SKM-1 (cell line): ENCODE results near the gene TRIM28.
"Not testable (repeated sequence)": the region's sequence is repeated elsewhere in the genome, so short reads cannot be mapped to it uniquely, and the experiment has no call there.

Source experiments
- DNase-seq: peaks from one replicate; lab custom pipeline; 2025; ENCODE audit not compliant: unreplicated experiment; lab: John Stamatoyannopoulos, UW

Gene TRIM28

GRCh38 chr19:58518256-58519086 is 25.4 kb upstream of the TRIM28 start:
- no peak for DNase-seq

GRCh38 chr19:58519087-58519354 is 24.8 kb upstream of the TRIM28 start:
- peak; percentile 0 for DNase-seq

- peak; percentile 66 for DNase-seq
Observed at GRCh38 chr19:58519355-58520256, 24.3 kb upstream of the TRIM28 start, which contains the start of gene ZBTB45. Gene ZBTB45, minus strand, starts transcription at chr19:58519810. Its CDS starts 2,137 bp downstream, at chr19:58517673.

- DNase-seq: no peak
Observed at GRCh38 chr19:58520257-58520599, 23.6 kb upstream of the TRIM28 start.

GRCh38 chr19:58521651-58522050 is 22.2 kb upstream of the TRIM28 start:
- DNase-seq: no peak

- DNase-seq: no peak
Observed at GRCh38 chr19:58522709-58523108, 21.2 kb upstream of the TRIM28 start.

GRCh38 chr19:58529405-58529804 is 14.5 kb upstream of the TRIM28 start:
- no peak for DNase-seq

- DNase-seq: no peak
Observed at GRCh38 chr19:58531034-58531840, 12.6 kb upstream of the TRIM28 start.

GRCh38 chr19:58535857-58536256 is 8.0 kb upstream of the TRIM28 start:
- no peak for DNase-seq

GRCh38 chr19:58536852-58537798 is 6.7 kb upstream of the TRIM28 start:
- no peak for DNase-seq

GRCh38 chr19:58538257-58539168 is 5.4 kb upstream of the TRIM28 start:
- DNase-seq: no peak

GRCh38 chr19:58539169-58539559 is 4.7 kb upstream of the TRIM28 start:
- not testable (repeated sequence) for DNase-seq

- not testable (repeated sequence) for DNase-seq
Observed at GRCh38 chr19:58542641-58543372, 1.1 kb upstream of the TRIM28 start.

- DNase-seq: no peak
Observed at GRCh38 chr19:58544591-58545285, 874 bp downstream of the TRIM28 start.

GRCh38 chr19:58545286-58546018 is 1.6 kb downstream of the TRIM28 start:
- no peak for DNase-seq

GRCh38 chr19:58546019-58546530 is 2.2 kb downstream of the TRIM28 start:
- DNase-seq: no peak
